ENCODE data around the gene UROS.

The UROS gene

GRCh38 chr10:125849448-125849847 is 26.4 kb upstream of the UROS start:
- Histone ChIP-seq H3K4me1 (ENCODE audit: control insufficient read depth, insufficient read depth, low read length) (no peaks in the 10 kb centered on the region), H3K36me3 (ENCODE audit: control insufficient read depth, insufficient read depth, low read length) (no peaks in the 10 kb centered on the region), H3K27me3 (ENCODE audit: control insufficient read depth, insufficient read depth, low read length) (no peaks in the 10 kb centered on the region), H3K4me3 (ENCODE audit: low read length) (no peak overlapping the region), H3K27ac (ENCODE audit: low read length) (no peak overlapping the region), H3K9me3 (ENCODE audit: control insufficient read depth, insufficient read depth, low read length) (no peaks in the 10 kb centered on the region)
- WGBS (ENCODE audit: insufficient coverage, insufficient read length), result no CpG with 5 or more reads among the region's 7 CpGs
- DNase-seq (ENCODE audit: low read depth, low spot score), result no peak

- H3K36me3 ChIP-seq (ENCODE audit: control insufficient read depth, insufficient read depth, low read length), result no peaks in the 10 kb centered on the region
Measured at GRCh38 chr10:125848857-125849256, 25.8 kb upstream of the UROS start.

GRCh38 chr10:125848371-125848770 is 25.3 kb upstream of the UROS start:
- no peaks in the 10 kb centered on the region for H3K36me3 ChIP-seq (ENCODE audit: control insufficient read depth, insufficient read depth, low read length)
- no peaks in the 10 kb centered on the region for H3K4me1 ChIP-seq (ENCODE audit: control insufficient read depth, insufficient read depth, low read length)
- H3K27ac ChIP-seq (ENCODE audit: low read length), result no peak overlapping the region
- DNase-seq (ENCODE audit: low read depth, low spot score), result no peak
- WGBS (ENCODE audit: insufficient coverage, insufficient read length), result no CpG with 5 or more reads among the region's 2 CpGs
- no peaks in the 10 kb centered on the region for H3K9me3 ChIP-seq (ENCODE audit: control insufficient read depth, insufficient read depth, low read length)
- H3K4me3 ChIP-seq (ENCODE audit: low read length), result no peak overlapping the region
- H3K27me3 ChIP-seq (ENCODE audit: control insufficient read depth, insufficient read depth, low read length), result no peaks in the 10 kb centered on the region

More at GRCh38 chr10:125848857-125849256, 25.8 kb upstream of the UROS start:
- Histone ChIP-seq H3K4me3 (ENCODE audit: low read length) (no peak overlapping the region), H3K9me3 (ENCODE audit: control insufficient read depth, insufficient read depth, low read length) (no peaks in the 10 kb centered on the region), H3K27ac (ENCODE audit: low read length) (no peak overlapping the region), H3K27me3 (ENCODE audit: control insufficient read depth, insufficient read depth, low read length) (no peaks in the 10 kb centered on the region), H3K4me1 (ENCODE audit: control insufficient read depth, insufficient read depth, low read length) (no peaks in the 10 kb centered on the region)
- no peak for DNase-seq (ENCODE audit: low read depth, low spot score)
- no CpG with 5 or more reads among the region's 2 CpGs for WGBS (ENCODE audit: insufficient coverage, insufficient read length)

- Histone ChIP-seq H3K27me3 (ENCODE audit: control insufficient read depth, insufficient read depth, low read length) (no peaks in the 10 kb centered on the region), H3K4me1 (ENCODE audit: control insufficient read depth, insufficient read depth, low read length) (no peaks in the 10 kb centered on the region), H3K4me3 (ENCODE audit: low read length) (no peak overlapping the region), H3K27ac (ENCODE audit: low read length) (no peak overlapping the region), H3K9me3 (ENCODE audit: control insufficient read depth, insufficient read depth, low read length) (no peaks in the 10 kb centered on the region), H3K36me3 (ENCODE audit: control insufficient read depth, insufficient read depth, low read length) (no peaks in the 10 kb centered on the region)
- no CpG with 5 or more reads among the region's 3 CpGs for WGBS (ENCODE audit: insufficient coverage, insufficient read length)
- no peak for DNase-seq (ENCODE audit: low read depth, low spot score)
Measured at GRCh38 chr10:125846894-125847293, 23.8 kb upstream of the UROS start.

GRCh38 chr10:125845617-125846016 is 22.6 kb upstream of the UROS start:
- H3K36me3 ChIP-seq (ENCODE audit: control insufficient read depth, insufficient read depth, low read length), result peaks cover under 1% of the 10 kb centered on the region; the same call in 1 of the 2 replicates

GRCh38 chr10:125844751-125845221 is 21.7 kb upstream of the UROS start:
- no peak for DNase-seq (ENCODE audit: low read depth, low spot score)
- Histone ChIP-seq H3K27ac (ENCODE audit: low read length) (no peak overlapping the region), H3K4me1 (ENCODE audit: control insufficient read depth, insufficient read depth, low read length) (no peaks in the 10 kb centered on the region), H3K9me3 (ENCODE audit: control insufficient read depth, insufficient read depth, low read length) (no peaks in the 10 kb centered on the region), H3K36me3 (ENCODE audit: control insufficient read depth, insufficient read depth, low read length) (peaks cover 6% of the 10 kb centered on the region), H3K4me3 (ENCODE audit: low read length) (no peak overlapping the region), H3K27me3 (ENCODE audit: control insufficient read depth, insufficient read depth, low read length) (no peaks in the 10 kb centered on the region)
- WGBS (ENCODE audit: insufficient coverage, insufficient read length), result no CpG with 5 or more reads among the region's 7 CpGs

More at GRCh38 chr10:125845617-125846016, 22.6 kb upstream of the UROS start:
- DNase-seq (ENCODE audit: low read depth, low spot score), result no peak
- H3K4me1 ChIP-seq (ENCODE audit: control insufficient read depth, insufficient read depth, low read length), result no peaks in the 10 kb centered on the region
- no peaks in the 10 kb centered on the region for H3K27me3 ChIP-seq (ENCODE audit: control insufficient read depth, insufficient read depth, low read length)
- no peaks in the 10 kb centered on the region for H3K9me3 ChIP-seq (ENCODE audit: control insufficient read depth, insufficient read depth, low read length)
- no CpG with 5 or more reads among the region's 11 CpGs for WGBS (ENCODE audit: insufficient coverage, insufficient read length)
- H3K27ac ChIP-seq (ENCODE audit: low read length), result no peak overlapping the region
- no peak overlapping the region for H3K4me3 ChIP-seq (ENCODE audit: low read length)

GRCh38 chr10:125843603-125844329 is 20.7 kb upstream of the UROS start:
- peaks cover 6% of the 10 kb centered on the region for H3K36me3 ChIP-seq (ENCODE audit: control insufficient read depth, insufficient read depth, low read length)
- no CpG with 5 or more reads among the region's 9 CpGs for WGBS (ENCODE audit: insufficient coverage, insufficient read length)
- H3K4me3 ChIP-seq (ENCODE audit: low read length), result no peak overlapping the region
- no peak overlapping the region for H3K27ac ChIP-seq (ENCODE audit: low read length)
- H3K4me1 ChIP-seq (ENCODE audit: control insufficient read depth, insufficient read depth, low read length), result no peaks in the 10 kb centered on the region
- no peaks in the 10 kb centered on the region for H3K27me3 ChIP-seq (ENCODE audit: control insufficient read depth, insufficient read depth, low read length)
- DNase-seq (ENCODE audit: low read depth, low spot score), result no peak
- H3K9me3 ChIP-seq (ENCODE audit: control insufficient read depth, insufficient read depth, low read length), result no peaks in the 10 kb centered on the region

- WGBS (ENCODE audit: insufficient coverage, insufficient read length), result no CpG with 5 or more reads among the region's 3 CpGs
- Histone ChIP-seq H3K4me3 (ENCODE audit: low read length) (no peak overlapping the region), H3K4me1 (ENCODE audit: control insufficient read depth, insufficient read depth, low read length) (no peaks in the 10 kb centered on the region), H3K36me3 (ENCODE audit: control insufficient read depth, insufficient read depth, low read length) (peaks cover 10% of the 10 kb centered on the region), H3K9me3 (ENCODE audit: control insufficient read depth, insufficient read depth, low read length) (no peaks in the 10 kb centered on the region), H3K27me3 (ENCODE audit: control insufficient read depth, insufficient read depth, low read length) (no peaks in the 10 kb centered on the region), H3K27ac (ENCODE audit: low read length) (no peak overlapping the region)
- DNase-seq (ENCODE audit: low read depth, low spot score), result no peak
Measured at GRCh38 chr10:125840955-125841354, 17.9 kb upstream of the UROS start.

- Histone ChIP-seq H3K27me3 (ENCODE audit: control insufficient read depth, insufficient read depth, low read length) (no peaks in the 10 kb centered on the region), H3K27ac (ENCODE audit: low read length) (no peak overlapping the region), H3K4me1 (ENCODE audit: control insufficient read depth, insufficient read depth, low read length) (no peaks in the 10 kb centered on the region), H3K36me3 (ENCODE audit: control insufficient read depth, insufficient read depth, low read length) (peaks cover 11% of the 10 kb centered on the region), H3K4me3 (ENCODE audit: low read length) (no peak overlapping the region), H3K9me3 (ENCODE audit: control insufficient read depth, insufficient read depth, low read length) (no peaks in the 10 kb centered on the region)
- DNase-seq (ENCODE audit: low read depth, low spot score), result no peak
- no CpG with 5 or more reads among the region's 9 CpGs for WGBS (ENCODE audit: insufficient coverage, insufficient read length)
Measured at GRCh38 chr10:125840406-125840805, 17.3 kb upstream of the UROS start.

GRCh38 chr10:125838802-125839575 is 15.9 kb upstream of the UROS start:
- no peak for DNase-seq (ENCODE audit: low read depth, low spot score)

More at GRCh38 chr10:125838802-125839575, 15.9 kb upstream of the UROS start:
- no peak overlapping the region for H3K27ac ChIP-seq (ENCODE audit: low read length)
- WGBS (ENCODE audit: insufficient coverage, insufficient read length), result no CpG with 5 or more reads among the region's 9 CpGs
- H3K4me3 ChIP-seq (ENCODE audit: low read length), result no peak overlapping the region
- no peaks in the 10 kb centered on the region for H3K4me1 ChIP-seq (ENCODE audit: control insufficient read depth, insufficient read depth, low read length)
- H3K27me3 ChIP-seq (ENCODE audit: control insufficient read depth, insufficient read depth, low read length), result no peaks in the 10 kb centered on the region
- H3K9me3 ChIP-seq (ENCODE audit: control insufficient read depth, insufficient read depth, low read length), result no peaks in the 10 kb centered on the region
- peaks cover 11% of the 10 kb centered on the region for H3K36me3 ChIP-seq (ENCODE audit: control insufficient read depth, insufficient read depth, low read length)
